Right renal pelvis (tissue), 4 donors: ENCODE results near the gene ANGPTL2. TPM values are rescaled to one million over a fixed set of nuclear protein-coding genes. Genes with fewer than 3 reads are reported as not detected.
"Not testable (repeated sequence)": the region's sequence is repeated elsewhere in the genome, so short reads cannot be mapped to it uniquely, and the experiment has no call there.

Experiments
- DNase-seq, 4 donors: peaks; one replicate each; pipeline ENCODE4 v3.0.0-alpha.2; 2013; ENCODE audit warnings: low read depth in 4 of 4, low spot score in 3 of 4, missing footprints in 1 of 4
- polyA plus RNA-seq, 4 donors: library from polyadenylated mRNA; unstranded; fragments of 120-200 nt; gene quantifications; one replicate each; pipeline ENCODE4 v1.2.1, GENCODE V29; 2013; ENCODE audit not compliant: insufficient read length in 4 of 4

ANGPTL2 gene
- polyA plus RNA-seq = 10 to 100 TPM; 10.4 to 13.8 (median 12.3) TPM

- peak; percentile 77 to 82 (median 78) for DNase-seq
These were observed at the start of gene ANGPTL2 for GRCh38 chr9:127122176-127123063. Gene ANGPTL2, minus strand, starts transcription at chr9:127122635. Its CDS starts 13,904 bp downstream, at chr9:127108731.

GRCh38 chr9:127171348-127171747, 48.9 kb upstream of the ANGPTL2 start:
- DNase-seq = not testable (repeated sequence)

DNA sequence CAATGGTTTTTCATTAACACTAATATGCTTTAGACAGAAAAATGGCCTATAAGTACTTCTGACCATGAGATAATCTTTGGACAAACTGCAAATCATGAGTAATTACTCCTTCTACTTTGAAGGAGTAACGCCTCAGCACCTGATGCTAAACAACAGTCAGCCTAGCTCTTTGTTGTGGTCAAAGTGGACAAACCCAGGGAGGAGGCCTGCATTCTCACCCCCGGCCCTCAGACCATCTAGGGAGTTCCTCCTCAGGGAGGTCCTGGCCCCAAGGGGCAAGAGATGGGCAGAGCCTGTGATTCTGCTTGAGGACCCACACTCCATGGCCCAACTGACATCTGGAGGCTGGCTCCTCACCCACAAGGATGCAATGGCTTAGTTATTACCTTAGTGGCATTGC, 48.2 kb upstream of the ANGPTL2 start:
- DNase-seq = no peak

GRCh38 chr9:127170103-127170502, 47.7 kb upstream of the ANGPTL2 start:
- DNase-seq = no peak

GRCh38 chr9:127169575-127169883, 47.1 kb upstream of the ANGPTL2 start:
- DNase-seq = no peak

DNA sequence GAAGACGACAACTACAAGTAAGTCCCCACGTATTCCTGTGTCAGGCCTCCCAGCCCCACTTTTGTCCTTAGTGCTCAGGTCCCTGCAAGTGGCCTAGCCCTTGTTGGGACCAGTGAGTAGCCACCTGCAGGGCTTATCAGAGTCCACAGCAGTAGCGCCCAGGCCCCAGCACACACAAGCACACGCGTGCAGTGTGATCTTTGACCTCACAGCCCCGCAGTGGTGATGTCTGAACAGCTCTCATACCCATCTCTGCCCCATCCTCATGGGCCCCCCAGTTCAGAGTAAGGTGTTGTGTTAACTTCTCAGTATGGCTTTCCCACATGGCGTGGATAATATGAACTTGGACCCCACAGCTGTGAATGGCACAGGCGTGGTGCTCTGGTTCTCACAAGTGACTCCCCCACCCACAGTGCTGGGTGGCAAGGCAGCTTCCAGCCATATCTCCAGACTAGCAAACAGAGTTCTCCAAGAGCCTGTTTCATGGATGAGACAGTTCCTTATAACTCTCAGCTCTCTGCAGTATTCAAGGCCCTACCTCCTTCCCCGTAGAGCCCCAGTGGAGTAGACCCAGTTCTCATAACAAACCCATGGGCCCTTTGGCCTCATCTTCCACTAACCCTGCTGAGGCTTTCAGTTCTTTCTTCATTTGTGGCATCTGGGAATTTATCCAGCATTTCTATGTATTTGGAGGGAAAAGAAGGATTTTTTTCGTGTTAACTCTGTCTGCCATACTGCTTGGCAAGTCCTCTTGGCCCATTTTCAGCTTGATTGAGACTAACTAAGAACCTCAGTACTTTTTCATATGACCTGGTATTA, 46.5 kb upstream of the ANGPTL2 start:
- no peak for DNase-seq

DNA sequence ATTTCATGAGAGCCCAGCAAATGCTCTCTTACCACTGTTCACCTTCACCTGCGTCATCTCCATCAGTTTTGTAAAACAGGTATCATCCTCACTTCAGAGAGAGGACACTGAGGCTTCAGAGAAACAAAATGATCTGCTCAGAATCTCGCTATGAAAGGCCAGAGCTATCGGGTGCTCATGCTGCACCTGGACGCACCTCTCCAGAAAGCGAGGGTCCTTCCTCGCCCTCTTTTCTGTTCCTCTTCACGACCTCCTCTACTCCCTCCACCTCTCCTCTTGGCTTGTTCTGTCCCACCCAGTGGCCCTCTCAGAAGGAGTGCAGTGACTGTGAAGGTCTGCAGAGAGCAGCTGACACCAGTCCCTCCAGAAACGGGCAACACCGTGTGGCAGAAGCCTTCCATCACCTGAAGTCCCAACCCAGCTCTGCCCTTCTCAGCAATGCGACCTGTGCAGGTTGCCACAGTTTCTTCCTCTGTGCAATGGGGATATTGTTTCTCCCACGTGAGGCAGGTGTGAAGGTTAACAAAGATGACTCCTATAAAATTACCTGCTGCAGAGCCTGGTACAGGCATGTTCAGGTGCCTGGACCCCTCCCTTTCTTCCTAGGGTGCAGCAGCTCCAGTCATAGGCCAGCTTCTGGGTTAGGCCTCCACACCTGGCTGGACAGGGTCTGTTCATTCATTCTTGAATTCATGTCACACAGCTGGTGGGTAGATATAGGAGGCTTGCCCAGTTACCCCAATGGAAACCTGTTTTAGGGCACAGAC, 45.3 kb upstream of the ANGPTL2 start:
- no peak for DNase-seq

- no peak for DNase-seq
These were observed 44.5 kb upstream of the ANGPTL2 start for GRCh38 chr9:127166651-127167524.

DNA sequence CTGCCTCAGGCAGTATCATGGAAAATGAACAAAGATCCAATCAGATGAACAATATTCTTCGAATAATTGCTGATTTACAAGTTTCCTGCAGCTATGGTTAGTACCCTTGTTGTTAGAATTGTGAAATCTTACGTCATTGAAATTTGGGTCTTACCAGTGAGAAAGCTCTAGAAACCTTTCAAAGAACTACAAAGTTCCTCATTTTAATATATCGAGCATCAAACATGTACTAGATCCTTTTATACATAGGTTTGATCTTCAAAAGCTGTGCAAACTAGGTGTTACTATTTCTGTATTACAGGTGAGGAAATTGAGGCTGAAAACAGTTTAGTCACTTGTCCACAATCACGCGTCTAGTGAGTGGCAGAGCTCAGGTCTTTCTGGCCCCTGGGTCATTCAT, 43.7 kb upstream of the ANGPTL2 start:
- DNase-seq = no peak

GRCh38 chr9:127165116-127165515, 42.7 kb upstream of the ANGPTL2 start:
- no peak for DNase-seq

- no peak for DNase-seq
These were observed 41.0 kb upstream of the ANGPTL2 start for GRCh38 chr9:127163409-127163808.

GRCh38 chr9:127162864-127163365, 40.5 kb upstream of the ANGPTL2 start:
- DNase-seq = no peak

- no peak for DNase-seq
These were observed 39.8 kb upstream of the ANGPTL2 start for GRCh38 chr9:127162046-127162863.

- DNase-seq = no peak
These were observed 38.7 kb upstream of the ANGPTL2 start for GRCh38 chr9:127161081-127161624.

- DNase-seq = no peak
These were observed 37.6 kb upstream of the ANGPTL2 start for GRCh38 chr9:127159949-127160610.

GRCh38 chr9:127159325-127159801, 36.9 kb upstream of the ANGPTL2 start:
- DNase-seq = peak in 1 of 4 donors; percentile 16

GRCh38 chr9:127158786-127159324, 36.4 kb upstream of the ANGPTL2 start:
- DNase-seq = no peak
